HG02759 (cell line): ENCODE results near the gene WNT6.

Experiments used
- ATAC-seq: cut with Tn5 transposase; IDR thresholded peaks from one replicate; pipeline ENCODE4 v1.9.1; 2021; ENCODE audit warnings: mild to moderate bottlenecking, moderate library complexity; ENCODE audit not compliant: unreplicated experiment

WNT6 gene

GRCh38 chr2:218856167-218856895 is 3.3 kb upstream of the WNT6 start:
- ATAC-seq = no peak

GRCh38 chr2:218856896-218857243 is 2.7 kb upstream of the WNT6 start:
- ATAC-seq = no peak

GRCh38 chr2:218857371-218858137 is 2.1 kb upstream of the WNT6 start:
- ATAC-seq = no peak

GRCh38 chr2:218858138-218858445 is 1.5 kb upstream of the WNT6 start:
- no peak for ATAC-seq

GRCh38 chr2:218858671-218859555 is 692 bp upstream of the WNT6 start:
- no peak for ATAC-seq

GRCh38 chr2:218859988-218860831 is 605 bp downstream of the WNT6 start:
- no peak for ATAC-seq

- no peak for ATAC-seq
Measured at GRCh38 chr2:218860950-218861381, 1.4 kb downstream of the WNT6 start.

- no peak for ATAC-seq
Measured at GRCh38 chr2:218861645-218862318, 2.2 kb downstream of the WNT6 start.

- no peak for ATAC-seq
Measured at GRCh38 chr2:218863021-218863520, 3.5 kb downstream of the WNT6 start.

- ATAC-seq = no peak
Measured at GRCh38 chr2:218865396-218865795, 5.8 kb downstream of the WNT6 start.

GRCh38 chr2:218865999-218866398 is 6.4 kb downstream of the WNT6 start:
- ATAC-seq = no peak

- no peak for ATAC-seq
Measured at GRCh38 chr2:218867900-218868299, 8.3 kb downstream of the WNT6 start.

GRCh38 chr2:218869064-218869463 is 9.5 kb downstream of the WNT6 start:
- ATAC-seq = no peak

GRCh38 chr2:218870984-218871344 is 11.4 kb downstream of the WNT6 start:
- no peak for ATAC-seq

- no peak for ATAC-seq
Measured at GRCh38 chr2:218871345-218872302, 12.0 kb downstream of the WNT6 start.

- no peak for ATAC-seq
Measured at GRCh38 chr2:218872645-218873358, 13.2 kb downstream of the WNT6 start.

GRCh38 chr2:218873359-218874194 is 14.0 kb downstream of the WNT6 start:
- no peak for ATAC-seq
